Liver (tissue), 9 donors: Measurements from ENCODE around the gene AKR7A2. TPM values are rescaled to one million over a fixed set of nuclear protein-coding genes. Genes with fewer than 3 reads are reported as not detected.

ENCODE experiments used
- DNase-seq: peaks from one replicate; pipeline ENCODE4 v3.0.0-alpha.2; 2017; ENCODE audit warnings: low spot score
- H3K27ac ChIP-seq, 2 donors: one replicate each; pipeline ENCODE4 v1.7.0; 2013; ENCODE audit warnings: inconsistent platforms in 2 of 2, low read length in 2 of 2, control low read depth in 1 of 2, low read depth in 1 of 2, mild to moderate bottlenecking in 1 of 2
- H3K27me3 ChIP-seq, 4 donors: one replicate each; pipeline versions ENCODE4 v1.6.1 to v1.7.0; 2013; ENCODE audit warnings: low read length in 3 of 4, inconsistent platforms in 1 of 4, mild to moderate bottlenecking in 1 of 4, moderate library complexity in 1 of 4; ENCODE audit not compliant: control insufficient read depth in 4 of 4, insufficient read depth in 4 of 4
- H3K36me3 ChIP-seq, 4 donors: one replicate each; pipeline versions ENCODE4 v1.6.1 to v1.7.0; 2013; ENCODE audit warnings: low read length in 3 of 4, mild to moderate bottlenecking in 3 of 4, low read depth in 1 of 4, moderate library complexity in 1 of 4; ENCODE audit not compliant: control insufficient read depth in 4 of 4, insufficient read depth in 3 of 4
- H3K4me1 ChIP-seq, 4 donors: one replicate each; pipeline versions ENCODE4 v1.6.1 to v1.7.0; 2013; ENCODE audit warnings: low read length in 3 of 4, mild to moderate bottlenecking in 3 of 4, moderate library complexity in 1 of 4; ENCODE audit not compliant: control insufficient read depth in 4 of 4, insufficient read depth in 4 of 4
- H3K4me3 ChIP-seq, 3 donors: one replicate each; pipeline versions ENCODE4 v1.6.1 to v1.7.0; 2013; ENCODE audit warnings: low read length in 3 of 3, control low read depth in 1 of 3, low read depth in 1 of 3, mild to moderate bottlenecking in 1 of 3
- H3K9ac ChIP-seq, 2 donors: one replicate each; pipeline ENCODE4 v1.7.0; 2013; ENCODE audit warnings: low read length in 2 of 2, mild to moderate bottlenecking in 2 of 2, moderate library complexity in 2 of 2, control low read depth in 1 of 2, low read depth in 1 of 2
- H3K9me3 ChIP-seq, 4 donors: one replicate each; pipeline versions ENCODE4 v1.6.1 to v1.7.0; 2013; ENCODE audit warnings: low read length in 3 of 4; ENCODE audit not compliant: control insufficient read depth in 4 of 4
- CTCF ChIP-seq: fragments of 150-350 bp; IDR thresholded peaks from 2 replicates; pipeline ENCODE4 v1.5.1; 2017; ENCODE audit warnings: improper control_type of control experiment, low read depth, low read length; ENCODE audit not compliant: missing input control
- EGR1 ChIP-seq, 2 donors: IDR thresholded peaks; 2 replicates each; pipeline ENCODE4 v1.6.1; 2016 to 2018; ENCODE audit warnings: antibody characterized with exemption in 2 of 2, low read depth in 2 of 2
- FOXA1 ChIP-seq: IDR thresholded peaks from 2 replicates; pipeline ENCODE4 v1.6.1; 2016; ENCODE audit warnings: antibody characterized with exemption
- FOXA2 ChIP-seq: IDR thresholded peaks from 2 replicates; pipeline ENCODE4 v1.6.1; 2016; ENCODE audit warnings: antibody characterized with exemption
- GABPA ChIP-seq, 2 donors: IDR thresholded peaks in 1 of 2; conservative IDR thresholded peaks in 1 of 2; 2 replicates each; pipeline ENCODE4 v1.6.1; 2016; ENCODE audit warnings: antibody characterized with exemption in 2 of 2, mild to moderate bottlenecking in 1 of 2, moderate library complexity in 1 of 2
- HNF4A ChIP-seq, 2 donors: conservative IDR thresholded peaks; 2 replicates each; pipeline ENCODE4 v1.6.1; 2016; ENCODE audit warnings: antibody characterized with exemption in 2 of 2, mild to moderate bottlenecking in 2 of 2
- JUND ChIP-seq, 2 donors: IDR thresholded peaks; 2 replicates each; pipeline ENCODE4 v1.6.1; 2016; ENCODE audit warnings: antibody characterized with exemption in 2 of 2
- NR2F2 ChIP-seq: IDR thresholded peaks from 2 replicates; pipeline ENCODE4 v1.6.1; 2016; ENCODE audit warnings: antibody characterized with exemption
- RAD21 ChIP-seq, 2 donors: IDR thresholded peaks; 2 replicates each; pipeline ENCODE4 v1.6.1; 2016; ENCODE audit warnings: antibody characterized with exemption in 2 of 2, mild to moderate bottlenecking in 2 of 2
- REST ChIP-seq: IDR thresholded peaks from 2 replicates; pipeline ENCODE4 v1.6.1; 2016; ENCODE audit warnings: antibody characterized with exemption, mild to moderate bottlenecking
- RXRA ChIP-seq, 2 donors: IDR thresholded peaks; 2 replicates each; pipeline ENCODE4 v1.6.1; 2017 to 2018; ENCODE audit warnings: antibody characterized with exemption in 2 of 2, mild to moderate bottlenecking in 1 of 2
- SP1 ChIP-seq: IDR thresholded peaks from 2 replicates; pipeline ENCODE4 v1.6.1; 2018; ENCODE audit warnings: antibody characterized with exemption, mild to moderate bottlenecking
- TAF1 ChIP-seq: conservative IDR thresholded peaks from 2 replicates; pipeline ENCODE4 v1.6.1; 2016; ENCODE audit warnings: antibody characterized with exemption, mild to moderate bottlenecking
- YY1 ChIP-seq: IDR thresholded peaks from 2 replicates; pipeline ENCODE4 v1.6.1; 2016; ENCODE audit warnings: antibody characterized with exemption, mild to moderate bottlenecking
- ZBTB33 ChIP-seq: IDR thresholded peaks from 2 replicates; pipeline ENCODE4 v1.6.1; 2016; ENCODE audit warnings: antibody characterized with exemption
- WGBS: extraction: QIAGEN DNeasy Blood & Tissue Kit; methylation state at CpG from one replicate; pipeline ENCODE4 v1.1.7; 2013; 5-methylcytosine and 5-hydroxymethylcytosine counted together
- polyA plus RNA-seq, 2 donors: library from polyadenylated mRNA; stranded (reverse) in 1 of 2; unstranded in 1 of 2; fragments of 200-250 nt in 1 of 2; fragments of >200 nt in 1 of 2; fragmentation: Nextera tagmentation in 1 of 2; extraction: Ambion mirVana in 1 of 2; gene quantifications; one replicate each; pipeline versions ENCODE4 v1.2.1 to v1.2.3, GENCODE V29; 2013 to 2015
- total RNA-seq, 2 donors: library from RNA; depleted of rRNA; stranded (reverse); fragments of >200 nt; gene quantifications; one replicate each; pipeline ENCODE4 v1.2.3, GENCODE V29; 2014
- TF ChIP-seq, protein P1 (sequence below): IDR thresholded peaks from 2 replicates; pipeline ENCODE4 v1.6.1; 2016; ENCODE audit warnings: antibody characterized with exemption
- TF ChIP-seq, protein P2 (sequence below): IDR thresholded peaks from 2 replicates; pipeline ENCODE4 v1.6.1; 2016; ENCODE audit warnings: antibody characterized with exemption
- donor health status: healthy.
- donor health status: healthy.
- donor health status: healthy.
- donor health status: healthy.
- donor health status: healthy.

The AKR7A2 gene
- total and polyA plus RNA-seq, 4 donors: 41.4 to 63.2 (median 49.8) TPM

DNA sequence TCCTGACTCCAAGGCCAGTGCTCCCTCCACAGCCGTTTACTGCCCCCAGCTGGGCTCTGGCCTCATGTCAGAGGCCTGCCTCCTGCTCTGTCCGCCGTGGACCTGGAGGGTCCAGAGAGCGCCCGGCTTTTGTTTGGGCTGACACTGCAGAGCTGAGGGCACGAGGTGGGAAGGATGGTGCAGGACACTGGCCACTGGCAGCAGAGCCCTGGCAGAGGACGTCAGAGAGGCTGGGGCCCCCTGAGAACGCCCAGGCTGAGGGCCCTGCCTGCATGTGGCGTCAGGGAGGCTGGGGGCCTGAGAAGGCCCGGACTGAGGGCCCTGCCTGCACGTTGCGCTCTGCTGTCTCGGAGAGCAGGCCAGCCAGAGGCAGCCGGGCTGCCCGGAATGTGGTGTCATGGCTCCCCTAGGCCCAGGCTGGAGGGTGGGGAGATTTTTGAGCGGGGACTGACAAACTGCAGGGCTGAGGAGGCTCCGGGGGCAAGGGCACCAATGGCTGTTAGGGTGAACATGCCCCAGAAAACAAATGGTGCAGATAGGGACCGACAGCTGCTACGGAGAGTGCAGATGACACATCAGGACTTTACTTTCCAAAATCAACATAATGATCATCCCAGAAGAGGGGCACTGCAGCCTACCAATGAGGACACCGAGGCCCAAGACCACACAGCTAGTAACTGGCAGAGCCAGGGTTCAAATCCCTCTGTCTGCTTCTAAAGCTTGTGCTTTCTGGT lies 31.8 kb upstream of the AKR7A2 start:
- H3K4me3 ChIP-seq: no peak overlapping the region
- no peak for TF ChIP-seq TAF1
- TF ChIP-seq CTCF: no peak
- no peak for TF ChIP-seq ZBTB33
- no peak for TF ChIP-seq GABPA (IDR thresholded peaks at IDR 0.05 in 1 of 2, conservative IDR thresholded peaks at IDR 0.05 in 1 of 2)
- no peak for TF ChIP-seq SP1
- no peak for TF ChIP-seq YY1
- no peak for TF ChIP-seq FOXA1
- no peak for TF ChIP-seq JUND (IDR thresholded peaks at IDR 0.05)
- TF ChIP-seq EGR1 (IDR thresholded peaks at IDR 0.05; ENCODE audit: low read depth in 2 of 2): no peak
- H3K9me3 ChIP-seq: no peaks in the 10 kb centered on the region
- DNase-seq: no peak
- H3K27me3 ChIP-seq: no peaks in the 10 kb centered on the region
- 90% methylated on average over 20 of the region's 20 CpGs for WGBS
- peaks cover 0 to 21% (median under 1%) of the 10 kb centered on the region in 4 donors for H3K36me3 ChIP-seq
- peaks cover 2 to 17% (median 10%) of the 10 kb centered on the region in 4 donors for H3K4me1 ChIP-seq
- no peak overlapping the region for H3K9ac ChIP-seq
- no peak overlapping the region for H3K27ac ChIP-seq

DNA sequence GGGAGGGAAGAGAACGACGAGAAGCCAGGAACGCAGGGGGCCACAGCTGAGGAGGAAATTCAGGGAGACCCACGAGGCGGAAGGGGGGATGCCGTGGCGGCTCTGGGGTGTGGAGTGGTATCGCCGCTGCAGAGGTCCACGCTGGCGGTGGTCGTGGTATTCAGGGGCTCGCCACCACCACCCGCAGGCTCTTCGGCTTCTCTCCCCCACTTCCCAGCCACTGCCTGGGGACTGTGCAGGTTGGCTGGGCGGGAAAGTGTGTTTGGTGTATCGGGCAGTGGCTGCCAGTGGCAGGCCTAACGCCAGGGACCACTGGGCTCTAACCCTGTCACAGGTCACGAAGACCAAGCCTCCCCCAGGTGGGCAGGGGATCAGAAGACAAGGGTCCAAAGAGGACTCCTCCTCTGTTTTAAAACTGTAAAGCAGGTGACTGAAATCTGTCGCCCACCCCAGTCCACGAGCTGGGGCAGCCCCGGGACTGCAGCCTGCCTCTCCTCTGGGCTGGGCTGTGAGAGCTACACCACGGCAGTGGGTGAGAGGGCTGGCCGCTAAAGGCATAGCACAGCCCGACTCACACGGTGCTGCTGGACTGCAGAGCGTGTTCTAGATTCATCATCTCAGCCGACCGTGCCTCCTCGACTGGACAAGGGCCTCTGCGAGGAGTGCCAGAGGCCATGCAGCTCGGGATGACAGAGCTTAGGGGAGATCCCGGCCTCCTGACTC lies 31.1 kb upstream of the AKR7A2 start:
- peaks cover 0 to 20% (median under 1%) of the 10 kb centered on the region in 4 donors for H3K36me3 ChIP-seq
- peaks cover 2 to 19% (median 12%) of the 10 kb centered on the region in 4 donors for H3K4me1 ChIP-seq
- H3K27ac ChIP-seq: no peak overlapping the region

More for the DNA sequence above, 31.1 kb upstream of the AKR7A2 start:
- Histone ChIP-seq H3K27me3 (no peaks in the 10 kb centered on the region), H3K9me3 (no peaks in the 10 kb centered on the region), H3K9ac (no peak overlapping the region), H3K4me3 (no peak overlapping the region)
- 91% methylated on average over 33 of the region's 33 CpGs for WGBS
- TF ChIP-seq, protein P1, sequence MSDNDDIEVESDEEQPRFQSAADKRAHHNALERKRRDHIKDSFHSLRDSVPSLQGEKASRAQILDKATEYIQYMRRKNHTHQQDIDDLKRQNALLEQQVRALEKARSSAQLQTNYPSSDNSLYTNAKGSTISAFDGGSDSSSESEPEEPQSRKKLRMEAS: no peak
- TF ChIP-seq EGR1 (IDR thresholded peaks at IDR 0.05; ENCODE audit: low read depth in 2 of 2) (no peak), JUND (IDR thresholded peaks at IDR 0.05) (no peak), FOXA2 (no peak), SP1 (no peak), REST (no peak), NR2F2 (no peak), HNF4A (conservative IDR thresholded peaks at IDR 0.05) (no peak), YY1 (no peak), TAF1 (no peak), CTCF (no peak), RAD21 (IDR thresholded peaks at IDR 0.05) (no peak), FOXA1 (no peak), RXRA (IDR thresholded peaks at IDR 0.05) (no peak)
- TF ChIP-seq, protein P2, sequence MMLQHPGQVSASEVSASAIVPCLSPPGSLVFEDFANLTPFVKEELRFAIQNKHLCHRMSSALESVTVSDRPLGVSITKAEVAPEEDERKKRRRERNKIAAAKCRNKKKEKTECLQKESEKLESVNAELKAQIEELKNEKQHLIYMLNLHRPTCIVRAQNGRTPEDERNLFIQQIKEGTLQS: no peak
- no peak for DNase-seq
